GM20000 (cell line): ENCODE data around the gene HDAC4.
A peak's percentile ranks its signal among the peaks of the same experiment; 100 is the strongest.

ENCODE experiments used
- DNase-seq: peaks from one replicate; pipeline ENCODE4 v3.0.0; 2012; ENCODE audit warnings: low spot score
- CTCF ChIP-seq: IDR thresholded peaks from 2 replicates; pipeline ENCODE4 v1.5.1; 2012; ENCODE audit warnings: mild to moderate bottlenecking, control low read depth; ENCODE audit errors: extremely low read depth, missing control alignments

Gene HDAC4

GRCh38 chr2:239294571-239295054 lies 106.2 kb downstream of the HDAC4 start:
- no peak for TF ChIP-seq CTCF
- DNase-seq = no peak

- DNase-seq = peak; percentile 52
- TF ChIP-seq CTCF = no peak
Observed at GRCh38 chr2:239293775-239294430, 106.9 kb downstream of the HDAC4 start.

- no peak for DNase-seq
- TF ChIP-seq CTCF = no peak
Observed at GRCh38 chr2:239292959-239293774, 107.7 kb downstream of the HDAC4 start.

GRCh38 chr2:239292531-239292930 lies 108.3 kb downstream of the HDAC4 start:
- no peak for TF ChIP-seq CTCF
- no peak for DNase-seq

GRCh38 chr2:239291475-239292350 lies 109.1 kb downstream of the HDAC4 start:
- TF ChIP-seq CTCF = no peak
- DNase-seq = no peak

DNA sequence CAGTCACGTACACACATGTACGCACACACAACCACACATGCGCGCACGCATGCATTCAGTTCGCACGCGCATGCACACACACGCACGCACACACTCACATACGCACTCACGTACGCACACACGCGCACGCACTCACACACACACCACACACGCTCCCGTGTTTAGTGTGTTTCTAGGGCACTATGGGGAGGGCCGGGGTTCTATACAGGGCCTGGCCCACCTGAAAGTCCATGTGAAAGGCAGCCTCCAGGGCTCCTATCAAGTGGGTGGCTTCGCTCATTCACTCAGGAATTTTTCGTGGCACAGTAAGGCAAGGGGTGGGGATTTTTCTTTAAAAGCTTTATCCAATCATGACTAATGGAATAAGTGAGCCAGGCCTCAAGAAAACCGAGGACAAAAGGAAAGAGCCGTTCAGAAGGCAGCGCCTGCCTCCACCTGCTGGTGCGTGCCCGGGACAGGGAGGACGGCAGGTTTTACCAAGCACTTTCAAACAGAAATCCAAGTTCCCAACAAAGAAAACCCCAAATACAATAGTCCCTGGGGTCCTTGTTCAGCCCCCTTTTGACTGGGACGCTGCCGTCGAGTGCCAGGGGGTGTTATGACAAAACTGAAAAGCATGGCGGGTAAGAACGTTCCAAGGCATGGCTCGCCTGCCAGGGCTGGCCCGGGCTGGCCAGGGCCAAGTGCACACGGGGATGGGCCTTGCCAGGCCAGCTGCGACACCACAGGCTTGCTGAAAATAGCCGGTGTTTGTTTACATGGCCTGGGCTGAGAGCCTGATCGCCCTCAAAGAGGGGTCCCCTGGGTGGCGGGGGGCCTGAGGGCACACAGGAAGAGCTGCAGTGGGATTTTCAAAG lies 110.0 kb downstream of the HDAC4 start:
- DNase-seq = no peak
- no peak for TF ChIP-seq CTCF
